Nephron (organoid): Measurements from ENCODE around the gene MPST.

Experiments used
- H3K27ac Mint-ChIP-seq, 3 experiments: 2 replicates each; pipeline ENCODE4 v1.8.0; 2020; ENCODE audit warnings: mixed read lengths in 3 of 3, mild to moderate bottlenecking in 2 of 3, moderate library complexity in 1 of 3
- H3K27me3 Mint-ChIP-seq: 2 replicates; pipeline ENCODE4 v1.8.0; 2021; ENCODE audit warnings: low read depth, mild to moderate bottlenecking, moderate library complexity, mixed read lengths
- H3K36me3 Mint-ChIP-seq: 2 replicates; pipeline ENCODE4 v1.8.0; 2020; ENCODE audit warnings: low read depth, mixed read lengths
- H3K4me1 Mint-ChIP-seq: 2 replicates; pipeline ENCODE4 v1.8.0; 2020; ENCODE audit warnings: mixed read lengths
- H3K4me3 Mint-ChIP-seq, 3 experiments: 2 replicates each; pipeline ENCODE4 v1.8.0; 2020; ENCODE audit warnings: mild to moderate bottlenecking in 3 of 3, mixed read lengths in 3 of 3, moderate library complexity in 2 of 3
- H3K9me3 Mint-ChIP-seq: 2 replicates; pipeline ENCODE4 v1.8.0; 2020; ENCODE audit warnings: mixed read lengths
- TF ChIP-seq, protein P1 (sequence below), 3 experiments: fragments of 200-600 bp; sonication (generic); IDR thresholded peaks; one replicate each; pipeline ENCODE4 v1.5.0; 2021; ENCODE audit warnings: antibody characterized with exemption in 3 of 3; ENCODE audit not compliant: unreplicated experiment in 3 of 3

The MPST gene

DNA sequence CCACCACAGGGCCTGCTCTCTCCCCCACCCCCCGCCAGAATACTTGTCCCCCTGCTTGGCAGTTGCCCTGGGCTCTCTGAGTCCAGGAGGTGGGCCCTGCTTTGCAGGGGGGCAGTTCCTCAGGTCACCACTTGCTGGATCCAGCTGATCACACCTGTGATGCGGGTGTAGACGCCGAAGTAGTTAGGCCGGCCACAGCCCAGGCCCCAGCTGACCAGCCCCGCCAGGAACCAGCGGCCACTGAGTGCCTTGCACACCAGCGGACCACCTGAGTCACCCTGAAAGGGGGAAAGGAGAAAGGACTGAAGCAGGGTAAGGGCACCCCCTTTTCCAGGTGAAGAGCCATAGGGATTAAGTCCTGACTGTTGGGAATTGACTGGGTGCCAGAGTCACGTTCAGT is 46.4 kb downstream of the MPST start:
- TF ChIP-seq, protein P1, sequence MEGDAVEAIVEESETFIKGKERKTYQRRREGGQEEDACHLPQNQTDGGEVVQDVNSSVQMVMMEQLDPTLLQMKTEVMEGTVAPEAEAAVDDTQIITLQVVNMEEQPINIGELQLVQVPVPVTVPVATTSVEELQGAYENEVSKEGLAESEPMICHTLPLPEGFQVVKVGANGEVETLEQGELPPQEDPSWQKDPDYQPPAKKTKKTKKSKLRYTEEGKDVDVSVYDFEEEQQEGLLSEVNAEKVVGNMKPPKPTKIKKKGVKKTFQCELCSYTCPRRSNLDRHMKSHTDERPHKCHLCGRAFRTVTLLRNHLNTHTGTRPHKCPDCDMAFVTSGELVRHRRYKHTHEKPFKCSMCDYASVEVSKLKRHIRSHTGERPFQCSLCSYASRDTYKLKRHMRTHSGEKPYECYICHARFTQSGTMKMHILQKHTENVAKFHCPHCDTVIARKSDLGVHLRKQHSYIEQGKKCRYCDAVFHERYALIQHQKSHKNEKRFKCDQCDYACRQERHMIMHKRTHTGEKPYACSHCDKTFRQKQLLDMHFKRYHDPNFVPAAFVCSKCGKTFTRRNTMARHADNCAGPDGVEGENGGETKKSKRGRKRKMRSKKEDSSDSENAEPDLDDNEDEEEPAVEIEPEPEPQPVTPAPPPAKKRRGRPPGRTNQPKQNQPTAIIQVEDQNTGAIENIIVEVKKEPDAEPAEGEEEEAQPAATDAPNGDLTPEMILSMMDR (IDR thresholded peaks at IDR 0.05; ENCODE audit: unreplicated experiment in 3 of 3) = no peak
- no peaks in the 10 kb centered on the region for H3K4me1 Mint-ChIP-seq
- no peak overlapping the region for H3K4me3 Mint-ChIP-seq
- peaks cover 23% of the 10 kb centered on the region for H3K27me3 Mint-ChIP-seq
- no peaks in the 10 kb centered on the region for H3K9me3 Mint-ChIP-seq
- no peak overlapping the region for H3K27ac Mint-ChIP-seq
- H3K36me3 Mint-ChIP-seq = no peaks in the 10 kb centered on the region

DNA sequence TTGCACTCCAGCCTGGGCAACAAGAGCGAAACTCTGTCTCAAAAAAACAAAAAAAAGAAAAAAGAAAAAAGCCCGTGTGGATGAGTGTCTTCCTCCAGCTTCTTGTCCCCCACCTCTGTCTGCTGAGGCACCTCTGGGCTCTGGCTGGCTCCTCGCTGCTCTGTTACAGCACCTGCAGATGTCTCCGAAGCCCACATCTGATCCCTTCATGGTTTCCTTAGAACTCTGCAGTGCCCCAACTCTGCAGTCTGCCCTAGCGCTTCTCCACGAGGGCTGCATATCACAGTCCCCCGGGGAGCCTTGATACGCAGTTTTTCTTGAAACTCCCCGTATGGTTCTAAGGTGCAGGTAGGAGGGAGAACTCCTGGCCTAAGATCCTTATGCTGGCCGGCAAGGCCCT is 47.9 kb downstream of the MPST start:
- Mint-ChIP-seq H3K4me3 (no peak overlapping the region), H3K27me3 (peaks cover 23% of the 10 kb centered on the region), H3K9me3 (no peaks in the 10 kb centered on the region), H3K36me3 (no peaks in the 10 kb centered on the region), H3K27ac (no peak overlapping the region), H3K4me1 (no peaks in the 10 kb centered on the region)
- TF ChIP-seq, protein P1 (IDR thresholded peaks at IDR 0.05; ENCODE audit: unreplicated experiment in 3 of 3) = no peak

DNA sequence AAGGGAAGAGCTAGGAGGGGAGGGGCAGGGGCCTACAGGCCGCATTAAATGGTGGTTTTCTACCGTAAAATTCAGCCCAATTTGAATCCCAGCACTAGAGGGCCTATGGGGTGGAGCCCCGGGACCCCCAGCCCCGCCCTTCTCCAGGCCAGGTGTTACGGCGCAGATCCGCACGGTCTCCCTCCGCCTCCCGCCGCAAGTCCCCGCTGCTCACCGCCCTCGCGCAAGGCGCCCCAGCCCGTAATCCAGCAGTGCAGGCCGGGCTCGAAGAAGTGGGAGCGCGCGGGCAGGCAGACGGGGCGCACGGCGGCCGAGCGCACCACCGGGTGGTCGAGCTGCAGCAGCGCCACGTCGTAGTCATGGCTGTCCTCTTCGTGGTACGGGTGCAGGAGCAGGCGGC is 49.3 kb downstream of the MPST start:
- Mint-ChIP-seq H3K27me3 (peaks cover 23% of the 10 kb centered on the region), H3K4me1 (no peaks in the 10 kb centered on the region), H3K9me3 (no peaks in the 10 kb centered on the region), H3K36me3 (no peaks in the 10 kb centered on the region), H3K27ac (no peak overlapping the region), H3K4me3 (no peak overlapping the region)
- TF ChIP-seq, protein P1 (IDR thresholded peaks at IDR 0.05; ENCODE audit: unreplicated experiment in 3 of 3) = peak in 1 of 3 experiments; percentile 19

DNA sequence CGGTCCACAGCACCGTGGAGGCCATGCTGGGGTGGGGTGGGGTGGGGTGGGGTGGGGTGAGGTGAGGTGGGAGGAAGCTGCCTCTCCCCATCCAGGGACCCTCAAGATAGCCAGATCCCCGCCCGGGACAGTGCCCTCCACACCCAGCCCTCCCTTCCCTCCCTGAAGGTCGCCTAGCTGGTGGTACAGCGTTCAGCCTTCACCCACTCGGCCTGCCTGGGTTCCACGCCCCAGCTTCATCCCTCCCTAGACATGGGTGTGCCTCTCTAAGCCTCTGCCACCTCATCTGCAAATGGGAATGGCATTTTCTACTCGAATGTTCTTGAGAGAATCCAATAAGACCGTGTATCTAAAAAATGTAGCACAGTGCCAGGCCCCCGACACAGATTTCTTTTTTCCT is 49.8 kb downstream of the MPST start:
- TF ChIP-seq, protein P1 (IDR thresholded peaks at IDR 0.05; ENCODE audit: unreplicated experiment in 3 of 3) = no peak
- Mint-ChIP-seq H3K9me3 (no peaks in the 10 kb centered on the region), H3K4me1 (no peaks in the 10 kb centered on the region), H3K36me3 (no peaks in the 10 kb centered on the region), H3K4me3 (no peak overlapping the region), H3K27me3 (peaks cover 23% of the 10 kb centered on the region), H3K27ac (no peak overlapping the region)

DNA sequence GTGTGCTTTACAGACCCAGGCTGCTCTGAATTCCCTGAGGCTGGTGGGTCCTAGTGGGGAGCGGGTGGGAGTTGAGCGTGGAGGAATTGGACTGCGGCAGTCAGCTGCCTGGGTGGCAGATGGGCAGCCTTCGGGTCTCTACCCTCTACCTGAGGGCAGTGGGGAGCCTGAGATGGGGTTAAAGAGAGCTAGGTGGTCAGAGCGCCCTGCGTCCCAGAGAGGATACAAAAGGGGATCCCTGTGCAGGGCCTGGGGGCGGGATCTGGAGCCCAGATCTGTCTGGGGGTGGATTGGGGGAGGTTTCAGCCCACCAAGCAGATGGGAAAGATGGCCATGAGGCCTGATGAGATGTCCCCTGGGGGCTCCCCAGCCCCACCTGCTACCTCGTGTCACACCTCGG is 50.2 kb downstream of the MPST start:
- TF ChIP-seq, protein P1 (IDR thresholded peaks at IDR 0.05; ENCODE audit: unreplicated experiment in 3 of 3) = no peak
- Mint-ChIP-seq H3K4me1 (no peaks in the 10 kb centered on the region), H3K36me3 (no peaks in the 10 kb centered on the region), H3K27ac (no peak overlapping the region), H3K4me3 (no peak overlapping the region), H3K9me3 (no peaks in the 10 kb centered on the region), H3K27me3 (peaks cover 23% of the 10 kb centered on the region)

DNA sequence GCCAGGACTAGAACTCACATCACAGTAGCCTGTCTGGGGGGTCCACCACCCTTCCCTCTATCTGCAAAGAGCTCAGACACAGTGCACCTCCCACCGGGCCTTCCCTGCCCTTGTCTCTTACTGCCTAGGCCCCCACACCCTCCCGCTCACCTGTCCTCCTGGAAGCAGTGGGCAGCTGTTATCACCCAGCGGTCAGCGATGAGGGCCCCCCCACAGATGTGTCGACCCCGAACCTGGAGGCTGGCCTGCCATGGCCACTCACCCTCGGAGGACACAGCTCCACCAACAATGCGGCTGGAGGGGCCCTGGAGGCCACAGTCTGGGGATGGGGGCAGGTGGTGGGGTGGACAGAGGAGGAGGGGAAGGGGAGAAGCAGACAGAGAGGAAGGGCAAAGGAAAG is 50.8 kb downstream of the MPST start:
- no peak overlapping the region for H3K4me3 Mint-ChIP-seq
- H3K9me3 Mint-ChIP-seq = no peaks in the 10 kb centered on the region
- TF ChIP-seq, protein P1 (IDR thresholded peaks at IDR 0.05; ENCODE audit: unreplicated experiment in 3 of 3) = no peak
- peaks cover 23% of the 10 kb centered on the region for H3K27me3 Mint-ChIP-seq
- no peak overlapping the region for H3K27ac Mint-ChIP-seq
- no peaks in the 10 kb centered on the region for H3K4me1 Mint-ChIP-seq
- H3K36me3 Mint-ChIP-seq = no peaks in the 10 kb centered on the region
